ENCODE results near the gene RAD23A. TPM values are rescaled to one million over a fixed set of nuclear protein-coding genes. Genes with fewer than 3 reads are reported as not detected.
A peak's percentile ranks its signal among the peaks of the same experiment; 100 is the strongest.

RAD23A gene
- total and polyA plus RNA-seq, 9 of the 15 experiments (the other 6 are each of a cell fraction or from before 2014, with no cell fraction given) = 9.5 to 181 (median 101) TPM

GRCh38 chr19:12943437-12944044, 2.1 kb upstream of the RAD23A start (continued):
- no peak for TF ChIP-seq ARID3A (IDR thresholded peaks at IDR 0.05; ENCODE audit: borderline replicate concordance, low read depth, low read length)
- TF ChIP-seq MLLT1 (IDR thresholded peaks at IDR 0.05) = peak in 1 of 2 experiments; percentile 35; a peak in 1 of 4 replicates
- no peak for TF ChIP-seq ZNF41 (CRISPR knock-in tag; conservative IDR thresholded peaks at IDR 0.05)

- DNase-seq (ENCODE audit: extremely low read depth in 1 of 4, low spot score in 3 of 4) = no peak
- in situ Hi-C loops (cut with MboI) = no loop called here
- BruUV-seq (replicated peaks) = no TSS peak
- no peak overlapping the region; the same call in 1 of the 2 replicates for H3K4me2 ChIP-seq (ENCODE audit: insufficient read depth, low read length)
- H3K9me1 ChIP-seq (ENCODE audit: control insufficient read depth, insufficient read depth, low read length) = peaks cover 13% of the 10 kb centered on the region
- H3K4me1 ChIP-seq (replicated peaks in 1 of 2; ENCODE audit: control insufficient read depth in 2 of 2, insufficient read depth in 2 of 2, low read length in 2 of 2) = peaks cover 26 to 42% of the 10 kb centered on the region in 2 experiments
- FAIRE-seq = no peak
- ChIA-PET POLR2A (interaction anchor here (0.6 to 0.8 kb wide), 3 partner anchors 34 to 61 kb away, joined by 3 read pairs; no protein-coding TSS in a partner anchor), CTCF (ENCODE audit: low intra/inter-chr PET ratio) (no interaction called here)
- no peak overlapping the region for H2AFZ ChIP-seq (ENCODE audit: low read depth, low read length)
- H3K36me3 ChIP-seq (ENCODE audit: control insufficient read depth, insufficient read depth, low read length) = peaks cover 79% of the 10 kb centered on the region
- no peak overlapping the region for H3K4me3 ChIP-seq
- H3K27me3 ChIP-seq (ENCODE audit: control insufficient read depth in 2 of 2, insufficient read depth in 2 of 2, low read length in 2 of 2) = no peaks in the 10 kb centered on the region
- H4K20me1 ChIP-seq (replicated peaks; ENCODE audit: control insufficient read depth, insufficient read depth, low read length) = peaks cover 24% of the 10 kb centered on the region
- H3K9ac ChIP-seq (ENCODE audit: insufficient read depth in 1 of 2, low read depth in 2 of 2, low read length in 2 of 2) = no peak overlapping the region
- intact Hi-C loops (cut with micrococcal nuclease) = no loop called here
- H3K79me2 ChIP-seq (ENCODE audit: control insufficient read depth, insufficient read depth, low read length) = peaks cover 68% of the 10 kb centered on the region
- H3K27ac ChIP-seq (ENCODE audit: extremely low read depth, low read depth, low read length) = peak overlapping the region; percentile 88; the same call in 1 of the 3 replicates
- no peak for ATAC-seq
- WGBS (ENCODE audit: insufficient coverage, low coverage, missing lambda C conversion rate) = 47% methylated on average over 2 of the region's 2 CpGs
- H3K9me3 ChIP-seq (replicated peaks; ENCODE audit: control insufficient read depth, insufficient read depth, low read depth, low read length) = no peaks in the 10 kb centered on the region
- no peak for TF ChIP-seq CEBPG (CRISPR knock-in tag; IDR thresholded peaks at IDR 0.05)
- no peak for TF ChIP-seq CEBPG (tag; conservative IDR thresholded peaks at IDR 0.05 in 1 of 2, IDR thresholded peaks at IDR 0.05 in 1 of 2)
- TF ChIP-seq ZBED1 (IDR thresholded peaks at IDR 0.05) = peak; percentile 29; the same call in 1 of the 2 replicates
- TF ChIP-seq ZBTB1 (CRISPR knock-in tag; IDR thresholded peaks at IDR 0.05; ENCODE audit: borderline replicate concordance, low read depth) = no peak
- no peak for TF ChIP-seq NFE2 (IDR thresholded peaks at IDR 0.05; ENCODE audit: low read depth)
- no peak for TF ChIP-seq GABPB1 (CRISPR knock-in tag; IDR thresholded peaks at IDR 0.05)
- no peak for TF ChIP-seq DIDO1 (tag; IDR thresholded peaks at IDR 0.05; ENCODE audit: low read depth)
- no peak for TF ChIP-seq RFX7 (CRISPR knock-in tag; IDR thresholded peaks at IDR 0.05)
- TF ChIP-seq ZNF165 (CRISPR knock-in tag; IDR thresholded peaks at IDR 0.05; ENCODE audit: borderline replicate concordance) = no peak
- no peak for TF ChIP-seq MIER1 (IDR thresholded peaks at IDR 0.05; ENCODE audit: low read depth)
- TF ChIP-seq ZNF740 (CRISPR knock-in tag; IDR thresholded peaks at IDR 0.05) = no peak
- TF ChIP-seq ZNF740 (tag; IDR thresholded peaks at IDR 0.05) = peak in 1 of 2 experiments; percentile 51; a peak in 1 of 4 replicates
- TF ChIP-seq RBFOX2 (IDR thresholded peaks at IDR 0.05; ENCODE audit: low read depth, low read length) = 0 out of 2 replicates have a peak, but pooled peaks have one; percentile 9
Observed at GRCh38 chr19:12944104-12944674, 1.5 kb upstream of the RAD23A start.

Measured in K562 (cell line).